ENCODE data around the gene PSTPIP1.

The PSTPIP1 gene

DNA sequence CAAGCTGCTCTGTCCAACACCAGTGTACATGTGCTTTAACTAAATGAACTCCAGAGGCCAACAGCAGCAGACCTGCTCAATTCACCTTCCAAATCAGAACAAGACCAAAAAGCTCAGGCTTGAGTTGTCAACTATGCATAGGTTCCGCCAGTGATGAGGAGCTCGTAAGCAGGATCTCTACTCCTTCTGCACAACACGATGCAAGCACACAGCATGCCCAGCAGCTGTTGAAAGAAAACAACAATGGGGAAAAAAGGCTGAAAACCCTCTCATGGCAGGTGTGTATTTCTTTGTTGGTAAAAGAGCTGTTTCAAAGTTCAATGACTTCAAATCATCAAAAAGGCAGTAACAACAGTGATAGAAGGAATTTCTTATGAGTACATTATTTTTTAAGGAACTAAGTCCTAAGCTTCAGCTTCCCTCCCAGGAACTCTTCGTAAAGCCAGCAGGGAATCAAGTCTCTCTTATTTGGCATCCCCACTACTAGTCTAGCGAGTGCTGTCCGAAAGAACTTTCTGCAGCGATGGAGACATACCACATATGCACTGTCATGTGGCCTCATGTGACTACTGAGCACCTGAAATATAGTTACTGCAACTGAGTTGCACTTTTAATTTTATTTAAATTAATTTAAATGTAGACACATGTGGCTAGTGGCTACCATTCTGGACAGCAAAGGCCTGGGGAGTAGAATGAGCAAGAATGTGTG, 51.9 kb downstream of the PSTPIP1 start:
- Histone ChIP-seq H3K27me3 (replicated peaks; ENCODE audit: control insufficient read depth, insufficient read depth, low read length) (no peaks in the 10 kb centered on the region), H3K4me3 (replicated peaks; ENCODE audit: low read depth, low read length) (no peak overlapping the region), H3K36me3 (ENCODE audit: control insufficient read depth, insufficient read depth, low read length) (peaks cover 10% of the 10 kb centered on the region)
- DNase-seq (ENCODE audit: extremely low read depth, insufficient read length): no peak
- TF ChIP-seq CTCF (IDR thresholded peaks at IDR 0.05; ENCODE audit: insufficient read depth, low read length, poor library complexity, severe bottlenecking): no peak

GRCh38 chr15:77048135-77048876, 53.4 kb downstream of the PSTPIP1 start:
- no peak overlapping the region for H3K4me3 ChIP-seq (replicated peaks; ENCODE audit: low read depth, low read length)
- no peak for DNase-seq (ENCODE audit: extremely low read depth, insufficient read length)
- no peak for TF ChIP-seq CTCF (IDR thresholded peaks at IDR 0.05; ENCODE audit: insufficient read depth, low read length, poor library complexity, severe bottlenecking)
- H3K36me3 ChIP-seq (ENCODE audit: control insufficient read depth, insufficient read depth, low read length): peaks cover 10% of the 10 kb centered on the region
- no peaks in the 10 kb centered on the region for H3K27me3 ChIP-seq (replicated peaks; ENCODE audit: control insufficient read depth, insufficient read depth, low read length)

- no peak for TF ChIP-seq CTCF (IDR thresholded peaks at IDR 0.05; ENCODE audit: insufficient read depth, low read length, poor library complexity, severe bottlenecking)
- no peak for DNase-seq (ENCODE audit: extremely low read depth, insufficient read length)
- no peaks in the 10 kb centered on the region for H3K27me3 ChIP-seq (replicated peaks; ENCODE audit: control insufficient read depth, insufficient read depth, low read length)
- H3K4me3 ChIP-seq (replicated peaks; ENCODE audit: low read depth, low read length): no peak overlapping the region
- H3K36me3 ChIP-seq (ENCODE audit: control insufficient read depth, insufficient read depth, low read length): peaks cover 4% of the 10 kb centered on the region; the same call in 1 of the 2 replicates
Observed at GRCh38 chr15:77052556-77052955, 57.6 kb downstream of the PSTPIP1 start.

DNA sequence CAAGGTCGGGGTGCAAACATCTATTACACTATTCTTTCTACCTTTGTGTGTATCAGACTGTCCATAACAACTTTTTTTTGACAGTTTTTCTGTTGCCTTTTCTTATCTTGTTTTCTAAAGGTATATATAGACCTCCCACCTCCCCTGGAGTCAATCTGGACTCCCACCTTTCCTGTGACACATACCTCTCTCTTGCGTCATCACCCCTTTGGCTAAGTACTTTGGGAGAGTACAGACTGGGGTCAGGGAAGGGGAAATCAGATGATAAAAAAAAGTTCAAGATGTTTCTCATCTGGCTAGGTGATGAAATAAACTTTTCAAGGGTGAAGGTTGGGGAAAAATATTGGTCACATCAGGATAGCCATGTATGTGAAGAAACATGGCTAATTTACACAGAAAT, 58.8 kb downstream of the PSTPIP1 start:
- Histone ChIP-seq H3K27me3 (replicated peaks; ENCODE audit: control insufficient read depth, insufficient read depth, low read length) (no peaks in the 10 kb centered on the region), H3K4me3 (replicated peaks; ENCODE audit: low read depth, low read length) (no peak overlapping the region), H3K36me3 (ENCODE audit: control insufficient read depth, insufficient read depth, low read length) (peaks cover 4% of the 10 kb centered on the region; the same call in 1 of the 2 replicates)
- no peak for DNase-seq (ENCODE audit: extremely low read depth, insufficient read length)
- no peak for TF ChIP-seq CTCF (IDR thresholded peaks at IDR 0.05; ENCODE audit: insufficient read depth, low read length, poor library complexity, severe bottlenecking)

- no peak for DNase-seq (ENCODE audit: extremely low read depth, insufficient read length)
- no peak overlapping the region for H3K4me3 ChIP-seq (replicated peaks; ENCODE audit: low read depth, low read length)
- H3K27me3 ChIP-seq (replicated peaks; ENCODE audit: control insufficient read depth, insufficient read depth, low read length): no peaks in the 10 kb centered on the region
- H3K36me3 ChIP-seq (ENCODE audit: control insufficient read depth, insufficient read depth, low read length): peaks cover 2% of the 10 kb centered on the region; the same call in 1 of the 2 replicates
- TF ChIP-seq CTCF (IDR thresholded peaks at IDR 0.05; ENCODE audit: insufficient read depth, low read length, poor library complexity, severe bottlenecking): no peak
Observed at GRCh38 chr15:77057072-77057471, 62.1 kb downstream of the PSTPIP1 start.

Data from GM06990 (cell line).